Activated effector memory CD4-positive, alpha-beta T cell treated with anti-CD3 and anti-CD28 coated beads, Interleukin-2, amount 50 U/mL, for 16 hours (primary cell): ENCODE data around the gene SCGB2B2.
A peak's percentile ranks its signal among the peaks of the same experiment; 100 is the strongest.
"Not testable (repeated sequence)": the region's sequence is repeated elsewhere in the genome, so short reads cannot be mapped to it uniquely, and the experiment has no call there.

Experiments
- DNase-seq: peaks from one replicate; pipeline ENCODE4 v3.0.0-alpha.2; 2020

The SCGB2B2 gene, protein sequence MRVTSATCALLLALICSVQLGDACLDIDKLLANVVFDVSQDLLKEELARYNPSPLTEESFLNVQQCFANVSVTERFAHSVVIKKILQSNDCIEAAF

GRCh38 chr19:34676697-34677385 lies at the start of gene SCGB2B2:
TSS of gene SCGB2B2 (minus strand) at chr19:34677159. CDS start at chr19:34594563, 82,596 bp downstream.
- no peak for DNase-seq

- no peak for DNase-seq
Measured at GRCh38 chr19:34725400-34725799, 48.4 kb upstream of the SCGB2B2 start.

GRCh38 chr19:34722353-34722752 lies 45.4 kb upstream of the SCGB2B2 start:
- DNase-seq, result no peak

- no peak for DNase-seq
Measured at GRCh38 chr19:34715357-34715756, 38.4 kb upstream of the SCGB2B2 start.

GRCh38 chr19:34713262-34713637 lies 36.3 kb upstream of the SCGB2B2 start:
- no peak for DNase-seq

GRCh38 chr19:34712395-34713261 lies 35.7 kb upstream of the SCGB2B2 start:
- peak; percentile 74 for DNase-seq

DNA sequence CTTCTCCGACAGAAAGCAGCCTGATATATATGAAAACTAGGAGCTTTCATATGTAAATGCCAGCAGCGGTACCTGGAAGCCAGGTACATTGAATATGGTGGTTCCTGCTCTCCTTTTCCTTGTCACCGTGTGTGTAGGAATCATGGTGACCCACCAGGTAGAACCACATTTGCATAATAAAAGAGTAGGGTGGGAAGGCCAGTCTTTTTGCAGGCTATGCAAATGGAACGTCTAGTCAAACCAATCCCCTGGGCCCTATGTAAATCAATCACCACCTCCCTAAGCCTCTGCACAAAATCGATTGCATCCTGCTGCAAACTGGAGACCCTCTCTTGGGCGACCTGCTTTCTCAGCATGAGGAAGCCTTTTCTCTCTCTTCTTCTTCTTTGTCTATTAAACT lies 34.9 kb upstream of the SCGB2B2 start:
- no peak for DNase-seq

- no peak for DNase-seq
Measured at GRCh38 chr19:34707661-34708060, 30.7 kb upstream of the SCGB2B2 start.

DNA sequence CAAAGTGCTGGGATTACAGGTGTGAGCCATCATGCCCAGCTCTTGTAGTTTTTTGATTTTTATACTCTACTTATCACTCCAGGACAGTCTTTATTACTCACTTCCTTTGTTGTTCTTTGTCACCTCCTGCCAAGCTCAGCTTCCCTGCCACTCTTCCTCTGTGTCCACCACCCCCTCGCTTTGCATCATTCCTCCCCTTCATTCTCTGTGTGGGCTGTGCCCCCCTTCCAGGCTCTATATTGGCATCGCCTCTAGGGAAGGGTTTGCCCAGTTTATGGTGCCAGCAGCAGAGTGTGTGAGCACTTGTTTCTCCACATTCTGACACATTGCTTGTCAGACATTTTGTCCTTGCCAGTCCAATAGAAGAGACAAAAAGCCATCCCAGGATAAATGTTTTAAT lies 15.6 kb upstream of the SCGB2B2 start:
- no peak for DNase-seq

DNA sequence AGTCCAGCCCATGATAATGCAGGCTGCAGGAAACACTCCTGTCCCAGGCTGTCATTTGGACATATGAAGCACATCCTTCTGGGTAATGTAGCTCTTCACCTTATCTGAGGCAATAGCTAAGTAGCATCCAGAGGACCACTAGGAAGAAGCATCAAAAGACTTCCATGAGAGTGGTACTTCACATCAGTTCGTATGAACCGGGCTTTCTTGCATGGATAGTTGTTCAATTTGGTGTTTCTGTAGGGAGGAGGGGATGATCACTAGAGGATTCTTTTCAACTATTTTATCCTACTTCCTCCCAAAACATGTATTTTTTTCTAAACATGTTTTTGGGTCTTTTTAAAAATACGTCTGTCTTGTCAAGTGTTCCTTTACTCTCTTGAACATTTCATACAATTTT lies 13.4 kb upstream of the SCGB2B2 start:
- no peak for DNase-seq

DNA sequence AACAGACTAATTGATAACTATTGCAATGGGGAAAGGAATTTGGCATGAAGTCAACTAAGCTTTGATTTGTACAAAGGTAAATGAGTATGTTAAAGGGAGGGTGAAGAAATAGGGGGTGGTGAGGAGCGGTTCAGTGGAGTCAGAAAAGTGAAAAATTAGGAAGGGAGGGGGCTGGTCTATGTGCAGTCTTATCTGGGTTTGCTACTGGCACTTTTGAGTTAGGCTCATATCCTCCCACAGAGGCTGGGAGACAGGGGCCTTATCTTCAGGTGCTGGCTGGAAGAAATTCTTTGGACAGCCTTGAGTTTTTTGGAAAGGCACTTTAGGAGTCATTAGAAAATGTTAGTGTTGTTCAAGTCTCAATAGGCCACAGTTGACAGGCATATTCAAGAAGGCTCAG lies 11.6 kb upstream of the SCGB2B2 start:
- DNase-seq, result no peak

GRCh38 chr19:34687348-34687747 lies 10.4 kb upstream of the SCGB2B2 start:
- no peak for DNase-seq

DNA sequence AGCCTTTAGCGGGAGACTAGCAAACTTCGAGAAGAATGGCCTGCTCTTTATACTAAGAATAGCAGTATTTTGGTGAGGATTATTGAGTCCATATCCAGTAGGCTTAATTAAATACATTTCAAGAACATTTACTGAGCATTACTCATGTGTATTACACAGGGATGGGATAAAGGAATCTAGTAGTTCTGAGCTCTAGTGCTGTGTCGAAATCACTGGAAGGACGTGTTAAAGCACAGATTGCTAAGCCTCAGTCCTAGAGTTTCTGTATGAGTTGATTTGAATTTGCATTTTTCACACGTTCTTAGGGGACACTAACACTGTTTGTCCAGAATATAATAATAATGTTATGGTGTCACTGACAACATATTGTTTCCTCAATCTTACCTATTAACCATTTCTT lies 9.5 kb upstream of the SCGB2B2 start:
- no peak for DNase-seq

GRCh38 chr19:34685266-34685665 lies 8.3 kb upstream of the SCGB2B2 start:
- not testable (repeated sequence) for DNase-seq

GRCh38 chr19:34681478-34681877 lies 4.5 kb upstream of the SCGB2B2 start:
- DNase-seq, result no peak

DNA sequence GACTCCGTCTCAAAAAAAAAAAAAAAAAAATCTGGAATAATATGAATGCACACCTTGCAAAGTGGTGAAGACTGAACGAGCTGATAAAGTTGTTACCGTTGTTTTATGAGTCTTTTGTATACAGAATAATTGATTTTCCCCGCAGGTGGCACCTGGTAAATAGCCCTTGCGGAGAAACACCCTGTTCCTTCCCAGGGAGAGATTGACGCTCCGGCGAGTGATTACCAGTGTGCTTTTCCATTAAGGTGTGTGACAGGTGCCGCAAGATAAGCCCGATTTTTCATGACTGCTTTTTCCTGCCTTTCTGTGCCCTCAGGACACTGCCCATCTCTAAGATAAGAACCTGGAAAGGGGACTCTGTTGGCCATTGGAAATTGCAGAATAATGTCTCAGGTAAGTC lies 1.5 kb upstream of the SCGB2B2 start:
- no peak for DNase-seq

- no peak for DNase-seq
Measured at GRCh38 chr19:34678085-34678412, 1.1 kb upstream of the SCGB2B2 start.

DNA sequence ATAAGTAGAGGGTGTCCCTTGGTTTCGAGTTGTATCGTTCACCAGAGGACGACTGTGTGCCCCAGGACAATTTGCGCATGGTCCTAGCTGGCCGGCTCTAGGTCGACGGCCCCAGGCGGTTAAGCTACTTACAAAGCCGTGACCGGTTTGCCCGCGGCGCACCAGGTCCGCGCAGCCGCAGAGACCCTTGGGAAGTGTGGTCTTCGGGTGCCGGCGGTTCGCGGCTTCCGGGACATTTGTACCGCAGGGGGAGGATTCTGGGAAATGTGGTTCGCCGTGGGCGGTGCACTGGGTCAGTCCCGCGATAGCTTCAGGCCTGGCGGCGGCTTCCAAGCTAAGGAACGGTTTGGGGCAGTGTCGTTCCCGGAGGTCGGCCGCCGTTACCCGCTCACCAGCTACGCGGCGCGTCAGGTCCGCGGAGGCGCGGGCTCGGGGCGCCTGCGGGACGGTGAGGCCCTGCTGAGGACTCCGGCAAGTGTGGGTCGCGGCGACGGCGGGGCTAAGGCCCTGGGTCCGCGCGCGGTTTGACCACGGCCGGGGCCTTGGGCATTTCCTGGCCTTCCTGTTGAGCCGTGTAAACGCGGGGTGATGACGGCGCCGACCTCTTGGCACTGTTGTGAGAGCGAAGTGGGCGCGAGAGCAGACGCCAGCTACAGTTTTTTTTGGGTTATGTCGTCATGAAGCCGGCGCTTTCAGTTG lies 576 bp upstream of the SCGB2B2 start, which contains the start of gene ZNF302:
Gene ZNF302 (plus strand): TSS at position 293 of the 699 bp plus-strand sequence. CDS start 1,127 bp downstream, outside the sequence.
- peak; percentile 98 for DNase-seq

GRCh38 chr19:34675919-34676318 lies 1.0 kb downstream of the SCGB2B2 start:
- no peak for DNase-seq

DNA sequence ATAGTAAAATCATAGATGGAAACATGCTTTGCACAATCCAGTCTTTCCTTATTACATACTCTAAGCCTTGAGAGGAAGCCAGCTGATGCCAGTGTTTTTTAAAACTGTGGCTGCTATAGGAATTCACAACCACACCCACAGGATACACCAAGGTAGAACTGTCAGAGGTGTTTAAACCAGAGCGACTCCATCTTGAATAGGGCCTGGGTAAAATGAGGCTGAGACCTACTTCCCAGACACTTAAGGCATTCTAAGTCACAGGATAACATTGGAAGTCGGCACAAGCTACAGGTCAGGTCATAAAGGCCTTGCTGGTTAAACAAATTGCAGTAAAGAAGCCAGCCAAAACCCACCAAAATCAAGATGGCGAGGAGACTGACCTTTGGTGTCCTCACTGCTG lies 1.7 kb downstream of the SCGB2B2 start:
- no peak for DNase-seq

DNA sequence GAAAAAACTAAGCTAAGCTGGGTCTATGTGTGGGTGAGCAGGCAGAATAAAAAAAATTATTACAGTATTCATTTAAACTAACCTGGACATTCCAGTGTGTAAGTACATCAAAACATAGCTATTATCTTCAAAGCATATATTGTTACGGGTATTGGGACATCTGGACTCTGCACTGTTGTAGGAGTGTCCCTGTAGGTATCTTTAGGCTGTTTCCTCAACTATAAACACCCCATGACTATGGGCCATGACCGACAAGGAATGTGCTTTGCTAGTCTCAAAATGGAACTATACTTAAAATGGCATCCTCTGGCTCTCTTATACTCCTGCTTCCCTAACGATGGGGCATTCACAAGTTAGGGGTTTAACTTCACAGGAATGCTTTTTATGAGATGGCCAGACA lies 3.4 kb downstream of the SCGB2B2 start:
- no peak for DNase-seq

DNA sequence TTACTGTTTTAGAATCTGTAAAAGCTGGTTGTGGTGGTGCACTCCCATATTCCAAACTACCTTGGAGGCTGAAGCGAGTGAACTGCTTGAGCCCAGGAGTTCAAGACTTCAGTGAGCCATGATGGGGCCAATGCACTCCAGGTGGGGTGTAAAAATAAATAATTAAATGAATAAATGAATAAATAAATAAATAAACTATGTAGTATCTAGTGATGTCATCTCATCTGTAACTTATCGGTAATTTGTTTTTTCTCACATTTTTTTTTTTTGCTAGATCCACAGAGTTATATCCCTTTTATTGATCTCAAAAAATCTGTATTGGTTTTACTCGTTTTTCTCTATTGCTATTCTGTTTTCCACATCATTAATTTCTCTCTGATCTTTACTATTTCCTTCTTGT lies 5.0 kb downstream of the SCGB2B2 start:
- no peak for DNase-seq

- no peak for DNase-seq
Measured at GRCh38 chr19:34669305-34669704, 7.7 kb downstream of the SCGB2B2 start.

DNA sequence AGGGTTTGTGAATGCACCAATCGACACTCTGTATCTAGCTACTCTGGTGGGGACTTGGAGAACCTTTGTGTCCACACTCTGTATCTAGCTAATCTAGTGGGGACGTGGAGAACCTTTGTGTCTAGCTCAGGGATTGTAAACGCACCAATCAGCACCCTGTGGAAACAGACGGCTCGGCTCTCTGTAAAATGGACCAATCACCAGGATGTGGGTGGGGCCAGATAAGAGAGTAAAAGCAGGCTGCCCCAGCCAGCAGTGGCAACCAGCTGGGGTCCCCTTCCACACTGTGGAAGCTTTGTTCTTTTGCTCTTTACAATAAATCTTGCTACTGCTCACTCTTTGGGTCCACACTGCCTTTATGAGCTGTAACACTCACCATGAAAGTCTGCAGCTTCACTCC lies 8.3 kb downstream of the SCGB2B2 start:
- DNase-seq, result not testable (repeated sequence)
